Sigmoid colon (tissue), 7 donors: ENCODE results near the gene FBXW2. TPM values are rescaled to one million over a fixed set of nuclear protein-coding genes. Genes with fewer than 3 reads are reported as not detected.

Experiments used
- DNase-seq: peaks from one replicate; pipeline ENCODE4 v3.0.0-alpha.2; 2019
- H3K27ac ChIP-seq, 4 donors: fragments of 200-600 bp; sonication (generic); one replicate each; pipeline ENCODE4 v1.5.1; 2016 to 2019; ENCODE audit warnings: mild to moderate bottlenecking in 1 of 4
- H3K27me3 ChIP-seq, 3 donors: fragments of 200-600 bp; sonication (generic); one replicate each; pipeline ENCODE4 v1.5.1; 2019; ENCODE audit warnings: mild to moderate bottlenecking in 1 of 3
- H3K36me3 ChIP-seq, 4 donors: fragments of 200-600 bp; sonication (generic); one replicate each; pipeline ENCODE4 v1.5.1; 2016 to 2019
- H3K4me1 ChIP-seq, 4 donors: fragments of 200-600 bp; sonication (generic); one replicate each; pipeline ENCODE4 v1.5.1; 2017 to 2019
- H3K4me3 ChIP-seq, 4 donors: fragments of 200-600 bp; sonication (generic); one replicate each; pipeline ENCODE4 v1.5.1; 2017 to 2019; ENCODE audit warnings: mild to moderate bottlenecking in 2 of 4, moderate library complexity in 1 of 4
- H3K9me3 ChIP-seq, 4 donors: fragments of 200-600 bp in 3 of 4; sonication (generic) in 3 of 4; one replicate each; pipeline versions ENCODE4 v1.5.1 to v1.6.1; 2013 to 2019
- EP300 ChIP-seq, 4 donors: sonication (generic); formaldehyde crosslinking; IDR thresholded peaks; one replicate each; pipeline ENCODE4 v1.6.1; 2017; ENCODE audit warnings: antibody characterized with exemption in 4 of 4
- POLR2A ChIP-seq, 2 donors: fragments of 450-650 bp; IDR thresholded peaks; one replicate each; pipeline ENCODE4 v1.6.1; 2016; ENCODE audit warnings: antibody characterized with exemption in 2 of 2, mild to moderate bottlenecking in 2 of 2, moderate library complexity in 2 of 2
- POLR2AphosphoS5 ChIP-seq, 4 donors: sonication (generic); formaldehyde crosslinking; IDR thresholded peaks; one replicate each; pipeline ENCODE4 v1.6.1; 2017; ENCODE audit warnings: antibody characterized with exemption in 4 of 4
- WGBS, 2 donors: extraction: QIAGEN DNeasy Blood & Tissue Kit; methylation state at CpG; one replicate each; pipeline ENCODE4 v1.1.7; 2013; 5-methylcytosine and 5-hydroxymethylcytosine counted together
- intact Hi-C: fragments of 100-400 bp; cut with DNase I; formaldehyde crosslinking; loops from one replicate; pipeline ENCODE4 v1.15.1; 2023
- polyA plus RNA-seq, 3 donors: library from polyadenylated mRNA; stranded (reverse); fragments of 200-250 nt; gene quantifications; one replicate each; pipeline ENCODE4 v1.2.3, GENCODE V29; 2013
- total RNA-seq, 4 donors: library from RNA; depleted of rRNA; stranded (reverse); fragments of >200 nt; gene quantifications; one replicate each; pipeline ENCODE4 v1.1.0, GENCODE V29; 2016
- TF ChIP-seq, protein P1 (sequence below), 4 experiments: fragments of 450-650 bp in 3 of 4; fragments of 200-600 bp in 1 of 4; IDR thresholded peaks; one replicate each; pipeline ENCODE4 v1.5.1; 2016 to 2019; ENCODE audit warnings: antibody characterized with exemption in 4 of 4, mild to moderate bottlenecking in 3 of 4, moderate library complexity in 2 of 4
- donor health status: healthy with polysubstance abuse.
- donor health status: Bipolar disorder and iron deficiency.
- donor health status: healthy.

FBXW2 gene
- total and polyA plus RNA-seq, 7 donors: 10.2 to 61.8 (median 30.9) TPM

DNA sequence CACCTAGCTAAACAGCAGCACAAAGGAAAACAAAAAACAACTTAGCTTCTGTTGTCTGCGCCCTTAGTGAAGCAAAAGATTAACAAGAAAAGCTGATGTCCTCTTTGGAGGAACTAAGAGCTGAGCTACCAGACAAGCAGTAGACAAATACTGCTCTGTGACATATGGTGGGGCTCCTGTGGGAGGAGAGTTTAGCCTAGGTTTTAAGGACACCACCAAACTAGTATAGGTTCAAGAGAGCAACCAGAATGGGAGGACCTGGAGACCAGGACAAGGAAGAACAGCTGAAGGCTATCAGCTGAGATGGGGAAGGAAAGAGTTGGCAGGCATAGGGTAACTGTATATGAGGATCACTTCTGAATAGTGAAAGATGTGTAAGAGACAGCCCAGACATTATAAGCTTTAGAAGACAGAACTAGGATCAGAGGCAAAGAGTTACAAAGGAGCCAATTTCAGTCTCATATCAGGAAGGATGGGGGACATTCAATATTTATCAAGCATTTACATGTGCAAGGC is 27.2 kb downstream of the FBXW2 start:
- Histone ChIP-seq H3K36me3 (peaks cover 25 to 98% (median 40%) of the 10 kb centered on the region in 4 donors), H3K27me3 (no peaks in the 10 kb centered on the region), H3K4me1 (no peaks in the 10 kb centered on the region), H3K27ac (no peak overlapping the region), H3K4me3 (no peak overlapping the region), H3K9me3 (no peaks in the 10 kb centered on the region)
- intact Hi-C loops: no loop called here
- 99% methylated on average over 1 of the region's 1 CpG for WGBS, 2 donors
- DNase-seq: no peak
- TF ChIP-seq, protein P1, sequence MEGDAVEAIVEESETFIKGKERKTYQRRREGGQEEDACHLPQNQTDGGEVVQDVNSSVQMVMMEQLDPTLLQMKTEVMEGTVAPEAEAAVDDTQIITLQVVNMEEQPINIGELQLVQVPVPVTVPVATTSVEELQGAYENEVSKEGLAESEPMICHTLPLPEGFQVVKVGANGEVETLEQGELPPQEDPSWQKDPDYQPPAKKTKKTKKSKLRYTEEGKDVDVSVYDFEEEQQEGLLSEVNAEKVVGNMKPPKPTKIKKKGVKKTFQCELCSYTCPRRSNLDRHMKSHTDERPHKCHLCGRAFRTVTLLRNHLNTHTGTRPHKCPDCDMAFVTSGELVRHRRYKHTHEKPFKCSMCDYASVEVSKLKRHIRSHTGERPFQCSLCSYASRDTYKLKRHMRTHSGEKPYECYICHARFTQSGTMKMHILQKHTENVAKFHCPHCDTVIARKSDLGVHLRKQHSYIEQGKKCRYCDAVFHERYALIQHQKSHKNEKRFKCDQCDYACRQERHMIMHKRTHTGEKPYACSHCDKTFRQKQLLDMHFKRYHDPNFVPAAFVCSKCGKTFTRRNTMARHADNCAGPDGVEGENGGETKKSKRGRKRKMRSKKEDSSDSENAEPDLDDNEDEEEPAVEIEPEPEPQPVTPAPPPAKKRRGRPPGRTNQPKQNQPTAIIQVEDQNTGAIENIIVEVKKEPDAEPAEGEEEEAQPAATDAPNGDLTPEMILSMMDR (IDR thresholded peaks at IDR 0.05): no peak
- TF ChIP-seq POLR2A (IDR thresholded peaks at IDR 0.05) (no peak), EP300 (IDR thresholded peaks at IDR 0.05) (no peak)

- H3K36me3 ChIP-seq: peaks cover 24 to 97% (median 33%) of the 10 kb centered on the region in 4 donors
- TF ChIP-seq POLR2A (IDR thresholded peaks at IDR 0.05) (no peak), POLR2AphosphoS5 (IDR thresholded peaks at IDR 0.05) (no peak), EP300 (IDR thresholded peaks at IDR 0.05) (no peak)
- TF ChIP-seq, protein P1 (IDR thresholded peaks at IDR 0.05): no peak
- H3K4me3 ChIP-seq: no peak overlapping the region
- H3K9me3 ChIP-seq: no peaks in the 10 kb centered on the region
- no peak overlapping the region for H3K27ac ChIP-seq
- WGBS, 2 donors: 96% methylated on average over 11 of the region's 11 CpGs
- no peaks in the 10 kb centered on the region for H3K4me1 ChIP-seq
- no peaks in the 10 kb centered on the region for H3K27me3 ChIP-seq
- intact Hi-C loops: no loop called here
- no peak for DNase-seq
Observed at GRCh38 chr9:120764476-120764875, 28.7 kb downstream of the FBXW2 start.

GRCh38 chr9:120761006-120761405 is 32.2 kb downstream of the FBXW2 start:
- Histone ChIP-seq H3K27me3 (no peaks in the 10 kb centered on the region), H3K27ac (no peak overlapping the region), H3K4me3 (no peak overlapping the region), H3K36me3 (peaks cover 8 to 64% (median 19%) of the 10 kb centered on the region in 4 donors), H3K4me1 (peaks cover 0 to 7% (median 4%) of the 10 kb centered on the region in 4 donors), H3K9me3 (no peaks in the 10 kb centered on the region)
- no peak for TF ChIP-seq POLR2A (IDR thresholded peaks at IDR 0.05)
- no peak for TF ChIP-seq EP300 (IDR thresholded peaks at IDR 0.05)
- TF ChIP-seq, protein P1 (IDR thresholded peaks at IDR 0.05): no peak
- no peak for TF ChIP-seq POLR2AphosphoS5 (IDR thresholded peaks at IDR 0.05)
- intact Hi-C loops: no loop called here
- no peak for DNase-seq
- WGBS, 2 donors: 84 to 90% methylated on average over 2 of the region's 2 CpGs

DNA sequence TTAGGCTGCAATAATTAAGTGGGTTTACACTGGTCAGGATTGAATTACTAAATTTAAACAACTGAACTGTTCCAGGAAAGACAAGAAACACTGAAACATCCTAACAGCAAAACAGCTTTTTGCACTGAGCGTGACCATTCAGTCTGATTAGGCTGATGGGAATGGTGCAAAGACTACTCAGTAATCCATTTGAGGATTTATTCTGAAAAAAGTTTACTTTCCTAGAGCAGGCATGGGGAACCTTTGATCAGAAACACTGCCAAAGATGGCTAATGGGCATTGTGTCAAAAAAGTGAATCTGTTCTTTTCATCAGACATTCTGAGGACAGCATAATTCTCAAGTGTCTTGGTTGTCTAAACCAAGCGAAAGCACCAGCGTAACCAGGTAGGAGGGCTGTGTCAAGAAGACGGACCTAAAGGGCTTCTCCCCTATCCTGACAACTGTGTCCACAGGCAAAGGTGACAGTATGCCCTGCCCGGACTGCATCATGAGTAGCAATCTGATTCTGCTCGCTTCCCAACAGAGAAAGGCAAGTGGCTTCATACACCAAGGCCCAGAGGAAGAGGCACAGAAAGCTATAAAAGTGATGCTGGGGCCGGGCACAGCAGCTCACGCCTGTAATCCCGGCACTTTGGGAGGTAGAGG is 33.3 kb downstream of the FBXW2 start:
- no peak overlapping the region for H3K27ac ChIP-seq
- TF ChIP-seq EP300 (IDR thresholded peaks at IDR 0.05) (no peak), POLR2A (IDR thresholded peaks at IDR 0.05) (no peak), POLR2AphosphoS5 (IDR thresholded peaks at IDR 0.05) (no peak)
- TF ChIP-seq, protein P1 (IDR thresholded peaks at IDR 0.05): no peak
- no peaks in the 10 kb centered on the region for H3K27me3 ChIP-seq
- H3K4me1 ChIP-seq: peaks cover 0 to 12% (median 7%) of the 10 kb centered on the region in 4 donors
- no peaks in the 10 kb centered on the region for H3K9me3 ChIP-seq
- peaks cover 8 to 53% (median 19%) of the 10 kb centered on the region in 4 donors for H3K36me3 ChIP-seq
- DNase-seq: no peak
- intact Hi-C loops: no loop called here
- 96% methylated on average over 9 of the region's 9 CpGs for WGBS, 2 donors
- no peak overlapping the region for H3K4me3 ChIP-seq
